GF-D8 (cell line): Measurements from ENCODE around the gene BACE1.
"Not testable (repeated sequence)": the region's sequence is repeated elsewhere in the genome, so short reads cannot be mapped to it uniquely, and the experiment has no call there.

ENCODE experiments used
- DNase-seq: peaks from one replicate; lab custom pipeline; 2025; lab: John Stamatoyannopoulos, UW

Gene BACE1

GRCh38 chr11:117273550-117274289 is 42.3 kb downstream of the BACE1 start:
- no peak for DNase-seq

GRCh38 chr11:117272175-117272574 is 43.9 kb downstream of the BACE1 start:
- DNase-seq: not testable (repeated sequence)

- no peak for DNase-seq
Measured at GRCh38 chr11:117271208-117271607, 44.8 kb downstream of the BACE1 start.

GRCh38 chr11:117269856-117270255 is 46.2 kb downstream of the BACE1 start:
- no peak for DNase-seq

GRCh38 chr11:117265745-117266144 is 50.3 kb downstream of the BACE1 start:
- DNase-seq: no peak

GRCh38 chr11:117264624-117265323 is 51.3 kb downstream of the BACE1 start:
- not testable (repeated sequence) for DNase-seq

- DNase-seq: no peak
Measured at GRCh38 chr11:117259417-117259816, 56.6 kb downstream of the BACE1 start.

- DNase-seq: no peak
Measured at GRCh38 chr11:117258576-117258975, 57.5 kb downstream of the BACE1 start.

GRCh38 chr11:117256573-117256972 is 59.5 kb downstream of the BACE1 start:
- no peak for DNase-seq

- DNase-seq: no peak
Measured at GRCh38 chr11:117255966-117256365, 60.1 kb downstream of the BACE1 start.

- DNase-seq: no peak
Measured at GRCh38 chr11:117251506-117251905, 64.5 kb downstream of the BACE1 start.

GRCh38 chr11:117249571-117249970 is 66.5 kb downstream of the BACE1 start:
- DNase-seq: no peak

- DNase-seq: no peak
Measured at GRCh38 chr11:117248341-117248740, 67.7 kb downstream of the BACE1 start.

- no peak for DNase-seq
Measured at GRCh38 chr11:117239295-117239694, 76.8 kb downstream of the BACE1 start.

GRCh38 chr11:117238221-117238620 is 77.8 kb downstream of the BACE1 start:
- DNase-seq: no peak
